Spleen (tissue), 11 donors: Measurements from ENCODE around the gene MEIG1. TPM values are rescaled to one million over a fixed set of nuclear protein-coding genes. Genes with fewer than 3 reads are reported as not detected.

Experiments used
- DNase-seq: peaks from one replicate; pipeline ENCODE4 v3.0.0-alpha.2; 2020
- H3K27ac ChIP-seq, 8 donors: fragments of 200-600 bp; sonication (generic) in 7 of 8; 1 replicate in 4 of 8; 2 replicates in 4 of 8; pipeline versions ENCODE4 v1.5.0 to v1.8.0; 2016 to 2021; ENCODE audit warnings: inconsistent platforms in 4 of 8, mild to moderate bottlenecking in 4 of 8, moderate library complexity in 1 of 8
- H3K27me3 ChIP-seq, 7 donors: fragments of 200-600 bp; sonication (generic) in 6 of 7; replicated peaks in 1 of 7; 1 replicate in 4 of 7; 2 replicates in 3 of 7; pipeline versions ENCODE4 v1.5.0 to v1.8.0; 2016 to 2021; ENCODE audit warnings: inconsistent platforms in 3 of 7, mild to moderate bottlenecking in 1 of 7
- H3K36me3 ChIP-seq, 6 donors: fragments of 200-600 bp; sonication (generic) in 5 of 6; 1 replicate in 4 of 6; 2 replicates in 2 of 6; pipeline versions ENCODE4 v1.5.0 to v1.8.0; 2016 to 2021; ENCODE audit warnings: inconsistent platforms in 2 of 6
- H3K4me1 ChIP-seq, 6 donors: fragments of 200-600 bp; sonication (generic) in 5 of 6; 1 replicate in 3 of 6; 2 replicates in 3 of 6; pipeline versions ENCODE4 v1.5.0 to v1.8.0; 2016 to 2021; ENCODE audit warnings: inconsistent platforms in 3 of 6
- H3K4me3 ChIP-seq, 8 donors: fragments of 200-600 bp; sonication (generic) in 7 of 8; 1 replicate in 4 of 8; 2 replicates in 4 of 8; pipeline versions ENCODE4 v1.5.0 to v1.8.0; 2016 to 2021; ENCODE audit warnings: inconsistent platforms in 4 of 8, mild to moderate bottlenecking in 4 of 8, moderate library complexity in 2 of 8
- H3K9me3 ChIP-seq, 8 donors: fragments of 200-600 bp; sonication (generic) in 7 of 8; 1 replicate in 4 of 8; 2 replicates in 4 of 8; pipeline versions ENCODE4 v1.5.0 to v1.8.0; 2016 to 2021; ENCODE audit warnings: inconsistent platforms in 4 of 8
- POLR2A ChIP-seq, 3 donors: fragments of 450-650 bp; IDR thresholded peaks; one replicate each; pipeline ENCODE4 v1.5.1; 2017; ENCODE audit warnings: antibody characterized with exemption in 3 of 3, mild to moderate bottlenecking in 1 of 3
- POLR2AphosphoS5 ChIP-seq, 3 donors: sonication (generic); formaldehyde crosslinking; IDR thresholded peaks; one replicate each; pipeline ENCODE4 v1.5.1; 2017; ENCODE audit warnings: antibody characterized with exemption in 3 of 3
- WGBS, 5 donors: extraction: QIAGEN DNeasy Blood & Tissue Kit in 3 of 5; methylation state at CpG; one replicate each; pipeline versions ENCODE4 v1.1.5 to v1.1.7; 2013 to 2018; 5-methylcytosine and 5-hydroxymethylcytosine counted together
- intact Hi-C: fragments of 100-400 bp; cut with DNase I; formaldehyde crosslinking; loops from one replicate; pipeline ENCODE4 v1.15.0; 2023; ENCODE audit warnings: low total_unique reads
- polyA plus RNA-seq, 3 donors: library from polyadenylated mRNA; stranded (reverse); fragments of 200-250 nt; gene quantifications; one replicate each; pipeline ENCODE4 v1.2.1, GENCODE V29; 2013
- total RNA-seq, 7 donors: library from RNA; depleted of rRNA in 3 of 7; stranded (reverse); fragments of >200 nt in 3 of 7; fragmentation: NEBNext Ultra II Directional in 4 of 7; extraction: Animal tissue kit (Norgen Biotek cat#: 25700) in 4 of 7; gene quantifications; one replicate each; pipeline versions ENCODE4 v1.1.0 to v1.2.1, GENCODE V29; 2016 to 2021
- TF ChIP-seq, protein P1 (sequence below), 11 experiments: fragments of 200-600 bp in 7 of 11; fragments of 450-650 bp in 4 of 11; sonication (generic) in 4 of 11; IDR thresholded peaks in 8 of 11; conservative IDR thresholded peaks in 3 of 11; 1 replicate in 7 of 11; 2 replicates in 4 of 11; pipeline versions ENCODE4 v1.4.0 to v1.8.0; 2016 to 2021; ENCODE audit warnings: antibody characterized with exemption in 11 of 11, inconsistent platforms in 4 of 11, mild to moderate bottlenecking in 1 of 11
- donor health status: healthy with polysubstance abuse.
- donor health status: DM: no; HTN: no; CAD: no; lungs with moderate emphysema.
- donor health status: DM: no; HTN: no; CAD: no.
- donor health status: Bipolar disorder and iron deficiency.
- donor health status: healthy.
- donor health status: DM: no; HTN: no; CAD: no.
- donor health status: DM: yes; HTN: yes; CAD: no.

MEIG1 gene
- total and polyA plus RNA-seq, 10 donors, result 0.54 to 0.64 (median 0.57) TPM; not detected in 7

DNA sequence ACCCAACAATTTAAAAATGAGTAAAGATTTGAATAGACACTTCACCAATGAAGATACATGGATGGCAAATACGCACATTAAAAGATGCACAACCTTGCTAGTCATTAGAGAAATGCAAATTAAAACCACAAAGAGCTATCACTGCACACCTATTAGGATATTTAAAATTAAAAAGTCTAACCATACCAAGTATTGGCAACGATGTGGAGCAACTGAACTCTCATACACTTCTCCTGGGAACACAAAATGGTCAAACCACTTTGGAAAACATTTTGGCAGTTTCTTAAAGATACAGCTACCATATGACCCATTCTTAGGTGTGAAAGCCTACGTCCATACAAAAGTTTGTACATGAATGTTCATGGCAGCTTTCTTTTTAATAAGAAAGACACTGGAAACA lies 41.4 kb upstream of the MEIG1 start:
- no peaks in the 10 kb centered on the region for H3K27me3 ChIP-seq
- peaks cover 24 to 99% (median 85%) of the 10 kb centered on the region in 6 donors for H3K36me3 ChIP-seq
- no peak overlapping the region for H3K27ac ChIP-seq
- intact Hi-C loops, result no loop called here
- peaks cover 5 to 36% (median 27%) of the 10 kb centered on the region in 8 donors for H3K9me3 ChIP-seq
- no peak overlapping the region for H3K4me3 ChIP-seq
- TF ChIP-seq POLR2AphosphoS5 (IDR thresholded peaks at IDR 0.05) (no peak), POLR2A (IDR thresholded peaks at IDR 0.05) (no peak)
- TF ChIP-seq, protein P1, sequence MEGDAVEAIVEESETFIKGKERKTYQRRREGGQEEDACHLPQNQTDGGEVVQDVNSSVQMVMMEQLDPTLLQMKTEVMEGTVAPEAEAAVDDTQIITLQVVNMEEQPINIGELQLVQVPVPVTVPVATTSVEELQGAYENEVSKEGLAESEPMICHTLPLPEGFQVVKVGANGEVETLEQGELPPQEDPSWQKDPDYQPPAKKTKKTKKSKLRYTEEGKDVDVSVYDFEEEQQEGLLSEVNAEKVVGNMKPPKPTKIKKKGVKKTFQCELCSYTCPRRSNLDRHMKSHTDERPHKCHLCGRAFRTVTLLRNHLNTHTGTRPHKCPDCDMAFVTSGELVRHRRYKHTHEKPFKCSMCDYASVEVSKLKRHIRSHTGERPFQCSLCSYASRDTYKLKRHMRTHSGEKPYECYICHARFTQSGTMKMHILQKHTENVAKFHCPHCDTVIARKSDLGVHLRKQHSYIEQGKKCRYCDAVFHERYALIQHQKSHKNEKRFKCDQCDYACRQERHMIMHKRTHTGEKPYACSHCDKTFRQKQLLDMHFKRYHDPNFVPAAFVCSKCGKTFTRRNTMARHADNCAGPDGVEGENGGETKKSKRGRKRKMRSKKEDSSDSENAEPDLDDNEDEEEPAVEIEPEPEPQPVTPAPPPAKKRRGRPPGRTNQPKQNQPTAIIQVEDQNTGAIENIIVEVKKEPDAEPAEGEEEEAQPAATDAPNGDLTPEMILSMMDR (IDR thresholded peaks at IDR 0.05 in 8 of 11, conservative IDR thresholded peaks at IDR 0.05 in 3 of 11), result no peak
- H3K4me1 ChIP-seq, result peaks cover 0 to 4% (median 0%) of the 10 kb centered on the region in 6 donors
- no peak for DNase-seq
- WGBS, 5 donors, result 88 to 99% (median 95%) methylated on average over 3 of the region's 3 CpGs

DNA sequence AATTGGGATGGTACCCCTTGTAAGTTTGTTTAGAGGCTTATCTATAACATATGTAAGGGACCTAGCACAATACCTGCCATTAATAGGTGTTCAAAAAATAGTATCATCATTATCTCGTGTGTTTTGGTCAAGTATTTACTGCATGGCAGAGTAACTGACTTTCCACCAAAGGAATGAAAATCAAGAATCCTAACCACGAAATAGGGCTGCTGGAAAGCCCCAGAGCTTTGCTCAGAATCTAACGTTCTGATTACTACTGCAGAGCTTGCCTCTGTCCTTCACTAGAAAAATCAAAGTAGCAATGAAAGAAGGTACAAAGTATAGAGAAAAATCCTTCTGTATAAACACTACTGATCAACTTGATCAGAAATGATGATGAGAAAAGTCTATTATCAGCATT lies 40.2 kb upstream of the MEIG1 start:
- Histone ChIP-seq H3K36me3 (peaks cover 25 to 99% (median 89%) of the 10 kb centered on the region in 6 donors), H3K9me3 (peaks cover 5 to 36% (median 27%) of the 10 kb centered on the region in 8 donors), H3K4me1 (peaks cover 0 to 4% (median 0%) of the 10 kb centered on the region in 6 donors), H3K27me3 (no peaks in the 10 kb centered on the region), H3K27ac (no peak overlapping the region), H3K4me3 (no peak overlapping the region)
- TF ChIP-seq, protein P1 (IDR thresholded peaks at IDR 0.05 in 8 of 11, conservative IDR thresholded peaks at IDR 0.05 in 3 of 11), result no peak
- TF ChIP-seq POLR2AphosphoS5 (IDR thresholded peaks at IDR 0.05), result no peak
- no peak for DNase-seq
- intact Hi-C loops, result no loop called here
- WGBS, 5 donors, result 81 to 91% (median 86%) methylated on average over 3 of the region's 3 CpGs

DNA sequence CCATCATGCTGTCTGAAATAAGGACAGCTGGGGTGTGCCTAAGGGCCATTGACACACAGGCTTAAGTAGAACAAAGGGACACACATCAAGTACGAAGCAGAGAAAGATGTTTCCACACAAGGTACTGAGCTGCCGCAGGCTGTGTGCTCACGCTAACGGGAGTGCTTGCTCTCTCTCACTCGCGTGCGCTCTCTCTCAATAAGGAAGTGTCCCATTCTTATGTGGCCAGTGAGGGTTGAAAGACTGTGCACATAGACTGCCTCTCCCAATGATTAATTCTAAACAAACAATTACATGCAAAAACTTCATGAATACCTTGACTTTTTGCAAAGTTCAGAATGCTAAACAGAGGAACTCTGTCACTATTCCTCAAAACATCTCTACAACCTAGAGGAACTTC lies 35.2 kb upstream of the MEIG1 start:
- TF ChIP-seq, protein P1 (IDR thresholded peaks at IDR 0.05 in 8 of 11, conservative IDR thresholded peaks at IDR 0.05 in 3 of 11), result no peak
- TF ChIP-seq POLR2AphosphoS5 (IDR thresholded peaks at IDR 0.05), result no peak
- no peak for TF ChIP-seq POLR2A (IDR thresholded peaks at IDR 0.05)
- Histone ChIP-seq H3K4me1 (peaks cover 0 to 28% (median 5%) of the 10 kb centered on the region in 6 donors), H3K36me3 (peaks cover 10 to 100% (median 90%) of the 10 kb centered on the region in 6 donors), H3K27me3 (no peaks in the 10 kb centered on the region), H3K9me3 (peaks cover 0 to 1% (median 0%) of the 10 kb centered on the region in 8 donors), H3K4me3 (no peak overlapping the region), H3K27ac (no peak overlapping the region)
- DNase-seq, result no peak
- WGBS, 5 donors, result 94 to 99% (median 96%) methylated on average over 7 of the region's 7 CpGs
- intact Hi-C loops, result no loop called here

DNA sequence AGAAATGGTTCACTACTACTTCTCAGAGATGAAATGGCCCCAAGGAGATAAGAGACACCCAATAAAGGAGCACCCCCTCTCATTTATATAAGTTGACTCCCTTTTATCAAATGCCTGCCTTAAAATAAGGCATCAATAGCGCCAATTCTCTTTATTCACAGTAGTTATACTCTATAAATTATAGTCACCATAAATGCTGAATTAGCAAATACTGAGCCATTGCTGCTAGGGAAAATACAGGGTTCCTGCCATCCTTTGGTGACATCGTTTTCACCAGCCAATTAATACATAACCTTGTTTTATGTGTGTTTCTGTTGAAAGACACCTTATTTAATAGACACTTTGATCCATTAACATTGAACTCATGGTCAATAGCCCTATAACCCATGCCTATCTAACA lies 33.9 kb upstream of the MEIG1 start:
- Histone ChIP-seq H3K9me3 (no peaks in the 10 kb centered on the region), H3K27ac (no peak overlapping the region), H3K4me1 (peaks cover 0 to 28% (median 5%) of the 10 kb centered on the region in 6 donors), H3K27me3 (no peaks in the 10 kb centered on the region), H3K36me3 (peaks cover 9 to 100% (median 89%) of the 10 kb centered on the region in 6 donors), H3K4me3 (no peak overlapping the region)
- 97 to 100% (median 99%) methylated on average over 2 of the region's 2 CpGs for WGBS, 5 donors
- intact Hi-C loops, result no loop called here
- TF ChIP-seq POLR2AphosphoS5 (IDR thresholded peaks at IDR 0.05), result no peak
- TF ChIP-seq, protein P1 (IDR thresholded peaks at IDR 0.05 in 8 of 11, conservative IDR thresholded peaks at IDR 0.05 in 3 of 11), result no peak
- no peak for TF ChIP-seq POLR2A (IDR thresholded peaks at IDR 0.05)
- no peak for DNase-seq
